GM10847 (cell line): Measurements from ENCODE around the gene PAX7.

Source experiments
- POLR2A ChIP-seq: IDR thresholded peaks from 2 replicates; pipeline ENCODE4 v1.6.1; 2011; ENCODE audit not compliant: insufficient read length; ENCODE audit errors: extremely low read depth

Gene PAX7

DNA sequence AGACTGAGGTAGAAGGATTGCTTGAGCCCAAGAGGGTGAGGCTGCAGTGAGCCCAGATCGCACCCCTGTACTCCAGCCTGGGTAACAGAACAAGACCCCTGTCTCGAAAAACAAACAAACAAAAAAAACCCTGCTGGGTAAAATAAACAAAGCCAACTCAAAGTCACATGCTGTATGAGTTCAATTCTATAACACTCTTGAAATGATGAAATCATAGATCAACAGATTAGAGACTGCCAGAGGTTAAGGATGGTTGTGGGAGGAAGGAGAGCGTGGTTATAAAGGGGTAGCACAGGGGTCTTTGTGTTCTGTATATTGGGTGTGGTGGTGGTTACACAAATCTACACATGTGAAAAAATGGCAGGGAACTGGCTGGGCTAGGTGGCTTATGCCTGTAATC lies 166.3 kb downstream of the PAX7 start:
- TF ChIP-seq POLR2A: no peak
